Left lung (tissue), 10 donors: ENCODE data around the gene IGF2. TPM values are rescaled to one million over a fixed set of nuclear protein-coding genes. Genes with fewer than 3 reads are reported as not detected.

Experiments
- ATAC-seq: fragments of 200-7000 bp; cut with Tn5 transposase; one replicate; pipeline ENCODE4 v1.9.1; 2020; ENCODE audit warnings: moderate library complexity
- DNase-seq, 4 donors: peaks; one replicate each; pipeline ENCODE4 v3.0.0-alpha.2; 2013 to 2020
- H3K27ac ChIP-seq, 2 donors: fragments of 200-600 bp; sonication (generic) in 1 of 2; one replicate each; pipeline versions ENCODE4 v1.5.0 to v1.8.0; 2020 to 2021
- H3K27me3 ChIP-seq, 2 donors: fragments of 200-600 bp; sonication (generic) in 1 of 2; one replicate each; pipeline versions ENCODE4 v1.5.0 to v1.8.0; 2020 to 2021
- H3K36me3 ChIP-seq, 2 donors: fragments of 200-600 bp; sonication (generic) in 1 of 2; one replicate each; pipeline versions ENCODE4 v1.5.0 to v1.8.0; 2020 to 2021
- H3K4me1 ChIP-seq, 2 donors: fragments of 200-600 bp; one replicate each; pipeline ENCODE4 v1.8.0; 2021
- H3K4me3 ChIP-seq, 2 donors: fragments of 200-600 bp; sonication (generic) in 1 of 2; one replicate each; pipeline versions ENCODE4 v1.5.0 to v1.8.0; 2020 to 2021; ENCODE audit warnings: mild to moderate bottlenecking in 1 of 2
- H3K9me3 ChIP-seq, 2 donors: fragments of 200-600 bp; sonication (generic) in 1 of 2; one replicate each; pipeline versions ENCODE4 v1.5.0 to v1.8.0; 2020 to 2021
- intact Hi-C, 2 donors: fragments of 100-400 bp; cut with DNase I; formaldehyde crosslinking; loops; one replicate each; pipeline versions ENCODE4 v1.11.2 to v1.14.2; 2022
- polyA plus RNA-seq, 6 donors: library from polyadenylated mRNA; unstranded; fragments of 120-200 nt; gene quantifications; one replicate each; pipeline ENCODE4 v1.2.1, GENCODE V29; 2013; ENCODE audit not compliant: insufficient read length in 6 of 6
- total RNA-seq, 2 donors: library from RNA; stranded (reverse); fragmentation: NEBNext Ultra II Directional; extraction: Animal tissue kit (Norgen Biotek cat#: 25700); gene quantifications; one replicate each; pipeline ENCODE4 v1.2.1, GENCODE V29; 2021
- TF ChIP-seq, protein P1 (sequence below), 2 donors: fragments of 200-600 bp; sonication (generic) in 1 of 2; IDR thresholded peaks; one replicate each; pipeline versions ENCODE4 v1.5.0 to v1.8.0; 2021; ENCODE audit warnings: antibody characterized with exemption in 2 of 2
- donor health status: DM: no; HTN: yes; CAD: no.
- donor health status: DM: no; HTN: no; CAD: no.

The IGF2 gene
- total and polyA plus RNA-seq, 8 donors, result 12.0 to 118 (median 92.1) TPM

DNA sequence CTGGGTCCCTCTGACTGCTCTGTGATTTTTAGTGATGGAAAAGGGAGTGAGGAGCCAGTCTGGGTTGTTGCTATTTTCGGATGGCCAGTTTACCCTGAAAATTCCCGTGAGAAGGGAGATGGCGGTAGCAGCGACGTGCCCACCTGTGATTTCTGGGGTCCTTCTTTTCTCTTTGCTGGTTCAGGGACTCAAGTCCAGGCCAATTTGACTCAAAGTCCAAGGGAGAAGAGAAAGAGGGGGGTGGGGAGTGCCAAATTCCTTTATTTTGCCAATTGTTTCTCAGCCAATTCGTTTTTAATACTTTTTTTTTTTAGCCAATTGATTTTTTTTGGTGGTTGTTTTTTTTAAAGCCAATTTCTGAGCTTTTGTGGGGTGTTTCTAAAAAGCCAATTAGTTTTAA is 6.9 kb downstream of the IGF2 start:
- Histone ChIP-seq H3K36me3 (no peaks in the 10 kb centered on the region), H3K27ac (no peak overlapping the region), H3K9me3 (no peaks in the 10 kb centered on the region), H3K27me3 (peaks cover under 1 to 74% of the 10 kb centered on the region in 2 donors), H3K4me3 (no peak overlapping the region), H3K4me1 (no peaks in the 10 kb centered on the region)
- intact Hi-C loops, result no loop called here
- no peak for DNase-seq
- ATAC-seq, result no peak
- TF ChIP-seq, protein P1, sequence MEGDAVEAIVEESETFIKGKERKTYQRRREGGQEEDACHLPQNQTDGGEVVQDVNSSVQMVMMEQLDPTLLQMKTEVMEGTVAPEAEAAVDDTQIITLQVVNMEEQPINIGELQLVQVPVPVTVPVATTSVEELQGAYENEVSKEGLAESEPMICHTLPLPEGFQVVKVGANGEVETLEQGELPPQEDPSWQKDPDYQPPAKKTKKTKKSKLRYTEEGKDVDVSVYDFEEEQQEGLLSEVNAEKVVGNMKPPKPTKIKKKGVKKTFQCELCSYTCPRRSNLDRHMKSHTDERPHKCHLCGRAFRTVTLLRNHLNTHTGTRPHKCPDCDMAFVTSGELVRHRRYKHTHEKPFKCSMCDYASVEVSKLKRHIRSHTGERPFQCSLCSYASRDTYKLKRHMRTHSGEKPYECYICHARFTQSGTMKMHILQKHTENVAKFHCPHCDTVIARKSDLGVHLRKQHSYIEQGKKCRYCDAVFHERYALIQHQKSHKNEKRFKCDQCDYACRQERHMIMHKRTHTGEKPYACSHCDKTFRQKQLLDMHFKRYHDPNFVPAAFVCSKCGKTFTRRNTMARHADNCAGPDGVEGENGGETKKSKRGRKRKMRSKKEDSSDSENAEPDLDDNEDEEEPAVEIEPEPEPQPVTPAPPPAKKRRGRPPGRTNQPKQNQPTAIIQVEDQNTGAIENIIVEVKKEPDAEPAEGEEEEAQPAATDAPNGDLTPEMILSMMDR (IDR thresholded peaks at IDR 0.05), result no peak

DNA sequence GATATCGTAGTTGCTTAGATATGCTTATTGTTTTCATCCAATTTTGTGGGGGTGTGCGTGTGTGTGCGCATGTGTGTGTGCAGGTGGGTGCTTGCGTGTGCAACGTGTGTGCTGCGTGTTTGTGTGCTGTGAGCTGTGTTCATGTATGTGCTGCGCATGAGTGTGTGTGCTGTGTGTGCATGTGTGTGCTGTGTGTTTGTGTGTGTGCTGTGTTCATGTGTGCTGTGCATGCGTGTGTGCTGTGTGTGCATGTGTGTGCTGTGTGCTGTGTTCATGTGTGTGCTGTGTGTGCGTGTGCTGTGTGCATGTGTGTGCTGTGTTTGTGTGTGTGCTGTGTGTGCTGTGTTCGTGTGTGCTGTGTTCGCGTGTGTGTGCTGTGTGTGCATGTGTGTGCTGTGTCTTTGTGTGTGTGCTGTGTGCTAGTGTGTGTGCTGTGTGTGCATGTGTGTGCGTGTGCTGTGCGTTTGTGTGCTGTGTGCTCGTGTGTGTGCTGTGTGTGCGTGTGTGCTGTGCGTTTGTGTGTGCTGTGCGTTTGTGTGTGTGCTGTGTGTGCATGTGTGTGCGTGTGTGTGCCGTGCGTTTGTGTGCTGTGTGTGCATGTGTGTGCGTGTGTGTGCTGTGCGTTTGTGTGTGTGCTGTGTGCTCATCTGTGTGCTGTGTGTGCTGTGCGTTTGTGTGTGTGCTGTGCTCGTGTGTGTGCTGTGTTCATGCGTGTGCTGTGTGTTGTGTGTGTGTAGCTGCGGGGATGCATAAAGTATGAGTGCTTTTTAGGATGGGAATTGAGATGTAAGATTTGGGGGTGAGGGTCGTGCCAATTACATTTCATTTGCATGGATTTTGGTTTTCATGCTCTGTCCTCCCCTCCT is 7.6 kb downstream of the IGF2 start:
- H3K27ac ChIP-seq, result no peak overlapping the region
- peak in 1 of 4 donors; percentile 19 for DNase-seq
- TF ChIP-seq, protein P1 (IDR thresholded peaks at IDR 0.05), result no peak
- no peaks in the 10 kb centered on the region for H3K9me3 ChIP-seq
- no peak for ATAC-seq
- H3K36me3 ChIP-seq, result no peaks in the 10 kb centered on the region
- peaks cover 0 to 68% of the 10 kb centered on the region in 2 donors for H3K27me3 ChIP-seq
- H3K4me3 ChIP-seq, result no peak overlapping the region
- intact Hi-C loops, result no loop called here
- no peaks in the 10 kb centered on the region for H3K4me1 ChIP-seq

DNA sequence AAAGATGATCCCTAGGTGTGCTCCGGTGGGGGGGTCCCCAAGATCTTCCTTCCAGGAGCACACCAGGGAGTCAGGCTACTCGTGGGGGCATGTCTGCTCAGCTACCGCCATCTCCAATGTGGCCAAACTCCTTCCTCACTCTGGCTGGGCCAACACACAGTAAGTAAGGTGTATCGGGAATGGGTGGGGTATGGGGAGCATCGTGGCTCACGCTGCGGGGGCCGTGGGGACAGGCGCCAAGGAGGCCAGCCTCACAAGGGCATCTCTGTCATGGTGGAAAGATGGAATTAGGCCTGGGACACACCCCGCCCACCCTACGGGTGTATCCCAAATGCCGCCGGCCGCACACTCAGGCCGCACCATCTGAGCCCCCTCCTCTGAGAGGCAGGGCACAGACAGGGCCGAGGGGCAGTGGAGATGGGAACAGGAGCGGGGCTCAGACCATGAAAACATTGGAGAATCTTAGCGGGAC is 8.3 kb downstream of the IGF2 start:
- intact Hi-C loops, result no loop called here
- ATAC-seq, result no peak
- Histone ChIP-seq H3K4me1 (no peaks in the 10 kb centered on the region), H3K4me3 (no peak overlapping the region), H3K9me3 (no peaks in the 10 kb centered on the region), H3K27ac (no peak overlapping the region), H3K36me3 (no peaks in the 10 kb centered on the region), H3K27me3 (peaks cover 0 to 61% of the 10 kb centered on the region in 2 donors)
- TF ChIP-seq, protein P1 (IDR thresholded peaks at IDR 0.05), result no peak
- peak in 1 of 4 donors; percentile 68 for DNase-seq

DNA sequence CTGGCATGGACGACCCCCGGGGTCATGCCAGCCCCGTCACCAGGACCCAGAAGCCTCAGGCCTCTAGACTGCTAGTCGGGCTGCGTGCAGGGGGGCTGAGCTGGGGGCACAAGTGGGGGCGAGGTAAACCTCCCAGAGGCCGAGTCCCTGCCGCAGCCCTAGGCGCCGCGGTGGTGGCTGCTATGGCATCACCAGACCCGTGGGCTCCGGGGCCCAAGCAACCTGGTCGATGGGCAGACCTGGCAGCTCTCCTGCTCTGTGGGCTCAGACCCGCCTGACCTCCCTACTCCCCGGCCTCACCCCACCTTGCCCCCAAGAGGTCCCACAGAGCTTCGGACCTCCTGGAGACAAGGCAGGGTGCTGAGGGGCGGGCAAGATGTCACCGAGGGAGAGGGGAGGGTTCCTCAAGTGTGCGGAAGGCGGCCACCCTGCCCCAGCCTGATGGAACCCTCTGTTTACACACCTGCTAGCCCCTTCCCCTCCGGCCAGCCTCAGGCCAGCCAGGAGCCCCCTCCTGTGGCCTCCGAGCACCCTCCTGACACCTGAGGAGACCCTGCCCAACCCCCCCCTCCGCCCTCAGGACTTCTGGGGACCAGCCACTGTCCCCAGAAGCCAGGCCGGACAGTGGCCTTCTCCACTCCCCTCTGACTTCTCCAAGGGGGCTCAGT is 9.4 kb downstream of the IGF2 start:
- ATAC-seq (no peak), DNase-seq (peak in 1 of 4 donors; percentile 63)
- Histone ChIP-seq H3K9me3 (no peaks in the 10 kb centered on the region), H3K27me3 (peaks cover 0 to 50% of the 10 kb centered on the region in 2 donors), H3K4me3 (no peak overlapping the region), H3K4me1 (no peaks in the 10 kb centered on the region), H3K36me3 (no peaks in the 10 kb centered on the region), H3K27ac (no peak overlapping the region)
- TF ChIP-seq, protein P1 (IDR thresholded peaks at IDR 0.05), result no peak
- intact Hi-C loops, result no loop called here

DNA sequence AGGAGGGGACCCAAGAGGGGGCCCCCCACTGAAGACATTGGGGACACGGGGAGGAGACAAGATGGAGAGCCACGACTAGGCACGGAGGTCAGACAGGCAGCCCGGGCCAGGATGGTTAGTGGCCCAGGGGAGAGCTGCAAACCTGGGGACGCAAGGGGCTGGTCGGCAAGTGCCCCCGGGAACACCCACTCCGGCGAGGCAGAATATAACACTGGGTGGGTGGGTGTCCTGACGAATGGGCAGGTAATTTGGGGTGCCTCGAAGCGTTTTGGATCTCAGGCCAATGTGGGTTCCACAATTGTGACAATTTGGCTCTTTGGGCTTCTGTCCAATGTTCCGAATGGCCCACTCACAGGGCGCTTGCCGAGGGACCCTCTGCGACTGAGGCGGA is 9.9 kb downstream of the IGF2 start:
- no peaks in the 10 kb centered on the region for H3K36me3 ChIP-seq
- intact Hi-C loops, result no loop called here
- H3K9me3 ChIP-seq, result no peaks in the 10 kb centered on the region
- peaks cover 0 to 45% of the 10 kb centered on the region in 2 donors for H3K27me3 ChIP-seq
- DNase-seq (peak in 1 of 4 donors; percentile 53), ATAC-seq (no peak)
- no peaks in the 10 kb centered on the region for H3K4me1 ChIP-seq
- H3K4me3 ChIP-seq, result no peak overlapping the region
- no peak overlapping the region for H3K27ac ChIP-seq
- TF ChIP-seq, protein P1 (IDR thresholded peaks at IDR 0.05), result no peak
